Gastrocnemius medialis (tissue), 4 donors: Measurements from ENCODE around the gene GNB5.

Experiments
- CTCF ChIP-seq, 5 experiments: fragments of 450-650 bp in 3 of 5; fragments of 200-600 bp in 2 of 5; sonication (generic) in 2 of 5; IDR thresholded peaks in 4 of 5; conservative IDR thresholded peaks in 1 of 5; 1 replicate in 4 of 5; 2 replicates in 1 of 5; pipeline ENCODE4 v1.5.1; 2016 to 2019; ENCODE audit warnings: antibody characterized with exemption in 5 of 5, mild to moderate bottlenecking in 3 of 5, moderate library complexity in 3 of 5
- POLR2A ChIP-seq, 2 donors: fragments of 450-650 bp; IDR thresholded peaks; one replicate each; pipeline ENCODE4 v1.6.1; 2017; ENCODE audit warnings: antibody characterized with exemption in 2 of 2, mild to moderate bottlenecking in 2 of 2, moderate library complexity in 2 of 2

- TF ChIP-seq CTCF (IDR thresholded peaks at IDR 0.05 in 4 of 5, conservative IDR thresholded peaks at IDR 0.05 in 1 of 5) (no peak), POLR2A (IDR thresholded peaks at IDR 0.05) (no peak)
These were observed 123.7 kb downstream of the GNB5 start for GRCh38 chr15:52067545-52067926.
